Measurements from ENCODE around the gene TSHZ2. TPM values are rescaled to one million over a fixed set of nuclear protein-coding genes. Genes with fewer than 3 reads are reported as not detected.

Gene TSHZ2
- total RNA-seq, 1 experiment from 2014 or later, result 0.07 TPM

GRCh38 chr20:53004267-53004813 is 32.2 kb downstream of the TSHZ2 start:
- no peak overlapping the region for H3K23ac ChIP-seq (ENCODE audit: insufficient read length, low read depth, low read length)
- H3K4me2 ChIP-seq (ENCODE audit: insufficient read depth, insufficient read length, low read length), result no peak overlapping the region
- no peak overlapping the region for H3T11ph ChIP-seq (ENCODE audit: low read length)
- H4K91ac ChIP-seq (ENCODE audit: insufficient read length, low read depth, low read length), result no peak overlapping the region
- H3K14ac ChIP-seq (ENCODE audit: insufficient read depth, low read length), result no peak overlapping the region
- no peak overlapping the region for H3K56ac ChIP-seq (ENCODE audit: insufficient read length, low read depth, low read length)
- H3K79me1 ChIP-seq (ENCODE audit: insufficient read depth, low read depth, low read length, poor library complexity, severe bottlenecking), result no peaks in the 10 kb centered on the region
- no peak for DNase-seq
- Mint-ChIP-seq H3K36me3 (ENCODE audit: insufficient read depth in 1 of 3, low read depth in 3 of 3) (no peaks in the 10 kb centered on the region), H3K4me3 (no peak overlapping the region), H3K4me1 (peaks cover 2 to 6% of the 10 kb centered on the region in 2 experiments; a peak in 2 of 4 replicates), H3K27me3 (ENCODE audit: low read depth) (no peaks in the 10 kb centered on the region), H3K9me3 (no peaks in the 10 kb centered on the region), H3K27ac (no peak overlapping the region)
- H3K23me2 ChIP-seq (ENCODE audit: insufficient read length, low read depth, low read length, poor library complexity, severe bottlenecking), result no peaks in the 10 kb centered on the region
- no peak overlapping the region for H2BK120ac ChIP-seq (ENCODE audit: low read depth, low read length, poor library complexity, severe bottlenecking)
- no peak overlapping the region for H3K18ac ChIP-seq (ENCODE audit: insufficient read length, low read depth, low read length)
- H3K27ac ChIP-seq (ENCODE audit: insufficient read length, low read depth, low read length), result no peak overlapping the region
- no peak overlapping the region for H4K8ac ChIP-seq (replicated peaks; ENCODE audit: insufficient read length, low read depth, low read length)
- H2BK5ac ChIP-seq (ENCODE audit: insufficient read length, low read length), result no peak overlapping the region
- H3K27me3 ChIP-seq (ENCODE audit: insufficient read depth, low read length), result no peaks in the 10 kb centered on the region
- H3K9ac ChIP-seq (ENCODE audit: extremely low read depth, insufficient read length, low read length), result no peak overlapping the region
- no peak overlapping the region for H2BK12ac ChIP-seq (ENCODE audit: insufficient read length, low read depth, low read length)
- H3K79me2 ChIP-seq (ENCODE audit: insufficient read depth, low read length), result no peaks in the 10 kb centered on the region
- H3K4me1 ChIP-seq (ENCODE audit: insufficient read depth, low read length), result no peaks in the 10 kb centered on the region
- H4K5ac ChIP-seq (ENCODE audit: insufficient read length, low read depth, low read length), result no peak overlapping the region
- no peaks in the 10 kb centered on the region for H3K9me3 ChIP-seq (ENCODE audit: control insufficient read depth, low read depth, low read length)
- no peak overlapping the region for H3K4ac ChIP-seq (ENCODE audit: low read depth, low read length)
- H4K20me1 ChIP-seq (ENCODE audit: control insufficient read depth, insufficient read depth, insufficient read length), result no peaks in the 10 kb centered on the region
- H2BK20ac ChIP-seq (ENCODE audit: low read depth, low read length, poor library complexity, severe bottlenecking), result no peak overlapping the region
- WGBS (ENCODE audit: extremely low coverage, insufficient read length, low lambda C conversion rate), result no CpG with 5 or more reads among the region's 9 CpGs
- TF ChIP-seq CTCF (conservative IDR thresholded peaks at IDR 0.05), result no peak
- no peak overlapping the region for H2BK15ac ChIP-seq (ENCODE audit: low read depth, low read length)
- H2AFZ ChIP-seq (ENCODE audit: low read length), result no peak overlapping the region
- no peak overlapping the region for H2AK5ac ChIP-seq (ENCODE audit: insufficient read length, low read length)

Measured in H9 (cell line).